Choroid plexus epithelial cell (primary cell): ENCODE measurements around the gene COPS2.

Experiments
- DNase-seq: peaks from one replicate; pipeline ENCODE4 v3.0.0-alpha.2; 2010; ENCODE audit warnings: low read depth
- H3K4me3 ChIP-seq: 2 replicates; pipeline ENCODE4 v1.5.1; 2011; ENCODE audit warnings: low read depth, mild to moderate bottlenecking, control low read depth, low read length, moderate library complexity
- TF ChIP-seq, protein P1 (sequence below): conservative IDR thresholded peaks from 2 replicates; pipeline ENCODE4 v1.5.1; 2011; ENCODE audit warnings: low read depth, mild to moderate bottlenecking, control low read depth, inconsistent platforms, low read length, moderate library complexity

The COPS2 gene

DNA sequence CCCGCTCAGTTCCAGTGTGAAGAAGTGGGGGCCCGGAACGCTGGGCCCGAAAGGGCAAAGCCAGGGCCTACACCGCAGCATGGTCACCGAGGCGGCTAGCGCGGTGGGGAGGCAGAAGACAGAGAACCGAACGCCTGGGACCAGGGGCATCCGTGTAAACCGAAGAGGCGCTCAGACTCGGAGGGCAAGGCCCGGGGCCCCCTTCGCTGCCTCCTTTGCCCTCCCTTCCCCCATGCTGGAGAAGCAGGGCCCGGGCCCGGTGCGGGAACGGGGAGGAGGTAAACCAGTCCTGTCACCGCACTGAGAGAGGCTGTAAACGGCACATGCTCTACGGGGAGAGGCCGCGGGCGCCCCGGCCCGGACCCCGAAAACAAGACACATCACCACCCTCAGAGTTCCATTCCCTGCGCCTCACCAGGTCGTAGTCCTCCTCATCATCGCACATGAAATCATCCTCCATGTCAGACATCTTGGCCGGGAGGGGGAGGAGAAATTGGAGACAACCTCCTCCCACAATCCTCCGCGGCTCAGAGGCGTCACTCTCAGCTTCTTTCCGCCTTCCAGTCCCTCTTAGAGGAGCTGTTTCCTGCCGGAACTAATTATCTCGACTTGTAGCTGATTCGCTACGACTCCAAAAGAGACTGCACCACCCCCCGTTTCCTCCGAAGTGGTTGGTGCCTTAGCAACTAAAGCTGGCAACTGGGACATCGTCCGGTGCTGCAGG is at the start of gene COPS2:
TSS of gene COPS2 (minus strand) at position 490 of the 724 bp plus-strand sequence. CDS start at position 469, 21 bp downstream.
- peak within 1 kb of the TSS; percentile 78 for H3K4me3 ChIP-seq
- peak; percentile 99 for DNase-seq
- TF ChIP-seq, protein P1, sequence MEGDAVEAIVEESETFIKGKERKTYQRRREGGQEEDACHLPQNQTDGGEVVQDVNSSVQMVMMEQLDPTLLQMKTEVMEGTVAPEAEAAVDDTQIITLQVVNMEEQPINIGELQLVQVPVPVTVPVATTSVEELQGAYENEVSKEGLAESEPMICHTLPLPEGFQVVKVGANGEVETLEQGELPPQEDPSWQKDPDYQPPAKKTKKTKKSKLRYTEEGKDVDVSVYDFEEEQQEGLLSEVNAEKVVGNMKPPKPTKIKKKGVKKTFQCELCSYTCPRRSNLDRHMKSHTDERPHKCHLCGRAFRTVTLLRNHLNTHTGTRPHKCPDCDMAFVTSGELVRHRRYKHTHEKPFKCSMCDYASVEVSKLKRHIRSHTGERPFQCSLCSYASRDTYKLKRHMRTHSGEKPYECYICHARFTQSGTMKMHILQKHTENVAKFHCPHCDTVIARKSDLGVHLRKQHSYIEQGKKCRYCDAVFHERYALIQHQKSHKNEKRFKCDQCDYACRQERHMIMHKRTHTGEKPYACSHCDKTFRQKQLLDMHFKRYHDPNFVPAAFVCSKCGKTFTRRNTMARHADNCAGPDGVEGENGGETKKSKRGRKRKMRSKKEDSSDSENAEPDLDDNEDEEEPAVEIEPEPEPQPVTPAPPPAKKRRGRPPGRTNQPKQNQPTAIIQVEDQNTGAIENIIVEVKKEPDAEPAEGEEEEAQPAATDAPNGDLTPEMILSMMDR: no peak

DNA sequence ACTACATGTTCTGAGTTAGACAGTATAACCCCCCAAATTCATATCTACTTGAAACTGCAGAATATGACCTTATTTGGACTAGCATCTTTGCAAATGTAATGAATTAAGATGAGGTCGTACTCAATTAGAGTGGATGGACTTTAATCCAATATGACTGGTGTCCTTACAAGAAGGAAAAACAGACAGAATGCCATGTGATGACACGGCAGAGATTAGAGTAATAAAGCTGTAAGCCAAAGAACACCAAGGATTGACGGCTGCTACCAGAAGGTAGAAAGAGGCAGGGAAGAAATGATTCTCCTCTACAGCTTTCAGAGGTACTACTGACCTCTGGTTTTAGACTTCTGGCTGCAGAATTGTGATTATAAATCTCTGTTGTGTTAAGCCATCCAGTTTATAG is 44.9 kb upstream of the COPS2 start:
- TF ChIP-seq, protein P1: no peak
- H3K4me3 ChIP-seq: no peak overlapping the region

DNA sequence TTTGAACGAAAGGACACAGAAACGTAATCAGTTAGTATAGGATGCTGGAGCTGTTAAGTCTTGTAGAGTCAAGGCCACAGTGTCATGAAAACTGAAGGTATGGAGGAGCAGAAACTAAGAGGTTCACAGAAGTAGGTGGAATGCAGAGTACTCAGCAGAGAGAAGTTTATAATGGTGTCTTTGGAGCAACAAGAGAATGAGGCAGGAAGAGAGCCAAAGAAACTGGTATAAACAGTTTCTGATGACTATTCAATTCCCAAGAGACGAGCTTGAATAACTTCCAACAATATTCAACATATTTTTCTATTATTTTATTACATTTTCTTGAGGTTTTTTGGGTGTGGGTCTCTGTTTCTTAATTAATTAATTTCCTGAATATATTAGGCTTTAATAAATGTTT is 44.3 kb upstream of the COPS2 start:
- H3K4me3 ChIP-seq: no peak overlapping the region
- DNase-seq: peak; percentile 35
- TF ChIP-seq, protein P1: no peak

More for the DNA sequence above, 44.9 kb upstream of the COPS2 start:
- no peak for DNase-seq

DNA sequence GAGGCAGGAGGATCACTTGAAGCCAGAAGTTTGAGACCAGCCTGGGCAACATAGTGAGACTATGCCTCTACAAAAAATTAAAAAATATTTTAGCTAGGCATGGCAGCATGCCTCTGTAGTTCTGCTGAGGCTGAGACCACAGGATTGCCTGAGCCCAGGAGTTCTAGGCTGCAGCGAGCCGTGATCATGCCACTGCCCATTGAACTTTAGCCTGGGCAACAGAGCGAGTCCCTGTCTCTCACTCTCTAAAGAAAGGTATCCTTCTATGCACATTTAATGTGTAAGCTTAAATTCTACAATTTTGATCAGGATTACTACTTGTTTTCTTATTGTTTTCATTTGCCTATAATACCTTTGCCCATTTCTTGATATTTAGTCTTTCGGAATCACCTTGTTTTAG is 41.5 kb upstream of the COPS2 start:
- H3K4me3 ChIP-seq: no peak overlapping the region
- TF ChIP-seq, protein P1: no peak
- DNase-seq: no peak

DNA sequence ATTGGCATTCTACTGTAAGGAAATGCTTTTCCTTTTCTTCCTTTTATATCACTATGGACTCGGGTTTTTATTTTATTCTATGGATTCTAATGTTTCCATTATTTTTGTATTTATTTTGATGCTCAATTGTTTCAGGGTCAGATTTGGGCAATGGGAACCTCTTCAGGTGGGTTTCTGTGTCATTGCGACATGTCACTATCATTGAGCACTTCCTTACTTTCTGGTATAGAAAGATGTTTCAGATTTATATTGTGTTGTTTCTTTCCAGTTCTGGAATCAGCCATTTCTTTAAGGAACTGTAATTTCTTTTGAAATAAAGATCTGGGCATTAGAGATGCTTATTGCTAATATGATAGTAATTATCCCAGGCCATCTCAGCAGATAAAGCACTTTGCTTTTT is 36.5 kb upstream of the COPS2 start:
- H3K4me3 ChIP-seq: no peak overlapping the region
- DNase-seq: no peak
- TF ChIP-seq, protein P1: no peak

DNA sequence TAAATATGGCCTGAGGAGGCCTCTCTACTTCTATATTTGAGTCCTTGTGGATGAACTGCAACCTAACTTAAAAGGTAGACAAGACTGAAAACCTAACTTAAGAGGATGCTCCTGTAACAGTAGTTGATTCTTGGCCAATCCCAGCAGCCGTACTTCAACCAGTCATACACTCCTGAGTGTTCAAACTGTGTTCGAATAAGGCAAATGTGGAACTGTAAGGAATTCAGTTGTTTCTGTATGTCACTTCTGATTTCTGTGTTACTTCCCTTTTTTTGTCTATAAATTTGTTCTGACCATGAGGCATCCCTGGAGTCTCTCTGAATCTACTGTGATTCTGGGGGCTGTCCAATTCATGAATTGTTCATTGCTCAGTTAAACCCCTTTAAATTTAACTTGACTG is 35.2 kb upstream of the COPS2 start:
- no peak for DNase-seq
- TF ChIP-seq, protein P1: no peak
- no peak overlapping the region for H3K4me3 ChIP-seq

DNA sequence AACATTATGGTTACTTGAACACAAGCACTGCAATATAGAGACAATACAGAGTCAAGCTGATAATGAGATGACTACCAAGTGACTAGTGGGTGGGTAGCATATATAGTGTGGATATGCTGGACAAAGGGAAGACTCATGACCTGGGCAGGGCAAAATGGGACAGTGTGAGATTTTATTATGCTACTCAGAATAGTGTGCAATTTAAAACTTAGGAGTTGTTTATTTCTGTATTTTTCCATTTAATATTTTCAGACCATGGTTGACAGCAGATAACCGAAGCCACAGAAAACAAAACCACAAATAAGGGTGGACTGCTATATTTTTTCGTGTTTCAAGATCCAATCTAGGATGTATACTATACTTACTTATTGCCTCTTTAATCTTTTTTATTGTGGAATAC is 34.2 kb upstream of the COPS2 start:
- TF ChIP-seq, protein P1: no peak
- no peak overlapping the region for H3K4me3 ChIP-seq
- DNase-seq: no peak
